DMS53 treated with DMSO at 0.1 percent for 48 hours (cell line): ENCODE data around the gene TRMT11.
A peak's percentile ranks its signal among the peaks of the same experiment; 100 is the strongest.
"Not testable (repeated sequence)": the region's sequence is repeated elsewhere in the genome, so short reads cannot be mapped to it uniquely, and the experiment has no call there.

Source experiments
- DNase-seq: peaks from one replicate; lab custom pipeline; 2025; ENCODE audit not compliant: unreplicated experiment; lab: John Stamatoyannopoulos, UW

TRMT11 gene

GRCh38 chr6:125956506-125957390 lies 29.6 kb upstream of the TRMT11 start, which contains the start of gene HINT3:
Gene HINT3 (plus strand): TSS chr6:125956770. CDS start chr6:125956978, 208 bp downstream.
- peak; percentile 84 for DNase-seq

DNA sequence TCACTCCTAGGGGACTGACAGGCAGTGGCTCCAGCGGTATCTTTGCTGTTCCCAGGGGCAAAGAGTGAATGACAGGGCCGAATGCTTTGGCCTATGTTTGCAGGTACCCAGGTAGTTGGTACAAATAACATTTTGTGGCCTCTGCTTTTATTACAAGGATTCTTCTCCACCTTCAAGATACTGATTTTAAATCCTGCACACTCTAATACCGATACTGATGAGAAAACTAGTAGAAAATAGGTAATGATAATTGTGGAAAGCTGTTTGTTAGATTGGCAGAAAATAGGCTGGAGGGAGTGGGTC lies 29.0 kb upstream of the TRMT11 start:
- DNase-seq = no peak

- no peak for DNase-seq
These were observed 28.5 kb upstream of the TRMT11 start for GRCh38 chr6:125957845-125958244.

DNA sequence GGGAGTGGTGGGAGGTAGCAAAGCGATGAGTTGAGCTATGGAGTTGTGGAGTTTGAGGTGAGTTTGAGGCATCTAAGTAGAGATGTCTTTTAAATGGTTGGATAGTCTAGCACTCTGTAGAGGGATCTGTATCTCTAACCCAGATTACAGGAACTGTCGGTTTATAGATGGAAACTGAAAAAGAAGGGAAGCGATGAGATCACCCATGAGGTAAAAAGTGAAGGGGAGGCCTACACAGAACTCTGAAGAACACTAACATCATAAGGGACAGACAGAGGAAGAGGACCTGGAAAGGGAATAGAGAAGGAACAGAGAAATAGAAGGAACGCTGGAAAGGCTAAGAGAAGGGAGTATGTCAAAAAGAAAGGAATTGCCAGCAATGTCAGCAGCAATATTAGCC lies 27.3 kb upstream of the TRMT11 start:
- DNase-seq = no peak

DNA sequence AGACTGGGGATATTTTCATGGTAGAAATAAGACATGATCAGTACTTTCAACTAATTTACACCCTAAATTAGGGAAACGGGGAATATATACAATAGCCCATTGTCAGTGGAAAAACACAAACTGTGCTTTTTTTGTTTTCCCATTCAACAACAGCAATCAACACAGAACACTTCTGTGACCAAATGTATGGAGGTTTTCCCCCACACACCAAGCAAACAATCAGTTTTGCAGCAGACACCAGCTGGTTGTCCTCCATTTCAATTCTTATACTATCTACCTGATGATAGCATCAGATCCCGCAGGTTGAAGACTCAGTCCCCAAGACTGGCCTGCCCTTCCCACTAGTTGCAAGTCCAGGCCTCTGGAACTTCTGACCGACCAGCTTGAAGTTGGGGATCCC lies 25.2 kb upstream of the TRMT11 start:
- DNase-seq = no peak

DNA sequence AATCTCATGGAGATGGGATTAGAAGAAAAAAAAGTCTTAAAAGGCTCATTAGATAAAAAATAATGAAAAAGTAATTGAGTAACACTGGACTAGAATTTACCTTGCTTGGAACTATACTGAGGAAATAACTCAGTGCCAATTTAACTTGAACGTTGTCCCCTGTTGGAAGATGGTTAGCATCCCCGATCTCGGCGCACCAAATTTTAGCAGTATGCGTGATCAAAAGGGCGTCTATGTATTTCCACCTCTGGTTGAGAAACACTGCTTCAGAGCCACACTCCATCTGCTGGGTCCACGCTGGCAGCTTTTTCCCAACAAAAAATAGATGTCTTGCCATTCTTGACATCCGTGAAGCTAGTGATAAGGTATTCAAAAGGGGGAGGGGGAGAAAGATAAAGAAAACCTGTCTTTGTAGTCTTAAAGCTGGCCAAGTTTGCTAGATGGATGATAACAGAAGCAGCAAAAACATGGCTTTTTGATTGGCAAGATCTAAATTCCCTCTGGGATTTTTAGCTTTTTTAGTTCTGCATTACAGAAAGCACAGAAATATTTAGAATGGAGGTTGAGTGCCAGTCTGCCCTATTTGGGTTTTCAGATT lies 23.3 kb upstream of the TRMT11 start:
- no peak for DNase-seq

GRCh38 chr6:125963817-125964216 lies 22.5 kb upstream of the TRMT11 start:
- DNase-seq = no peak

DNA sequence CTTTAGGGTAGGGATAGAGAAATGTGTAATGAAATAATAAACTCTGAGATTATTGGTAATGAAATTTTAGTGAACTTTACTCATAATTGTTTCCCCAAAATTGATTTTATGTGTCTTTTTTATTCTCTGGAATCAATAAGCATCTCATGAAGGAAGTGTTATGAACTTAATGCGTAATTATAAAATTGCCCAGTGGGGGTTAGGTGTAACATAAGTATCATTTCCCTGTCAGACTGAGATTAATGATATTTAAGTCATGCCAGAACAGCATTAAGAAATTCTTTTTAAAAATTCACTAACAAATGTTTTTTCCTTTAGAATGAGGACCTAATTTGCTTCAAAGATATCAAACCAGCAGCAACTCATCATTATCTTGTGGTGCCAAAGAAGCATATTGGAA lies 19.8 kb upstream of the TRMT11 start:
- no peak for DNase-seq

GRCh38 chr6:125968493-125968892 lies 17.8 kb upstream of the TRMT11 start:
- no peak for DNase-seq

DNA sequence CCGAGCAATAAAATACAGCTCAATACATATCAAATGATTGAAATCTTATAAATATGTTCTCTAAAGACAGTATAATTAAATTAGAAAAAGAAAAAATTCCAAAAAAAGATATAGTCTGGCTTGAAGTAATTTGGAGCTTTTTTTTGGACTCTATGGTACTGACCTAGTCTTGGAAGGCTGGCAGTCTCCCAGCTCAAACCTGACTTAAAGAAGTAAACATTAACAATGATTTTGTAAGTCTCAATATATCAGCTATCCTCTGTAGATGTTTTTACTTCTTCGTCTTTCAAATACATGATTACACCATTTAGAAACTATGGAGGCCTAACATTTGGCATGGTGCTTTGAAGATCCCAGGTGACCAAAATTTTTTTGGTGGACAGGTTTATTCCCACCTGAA lies 15.6 kb upstream of the TRMT11 start:
- DNase-seq = no peak

DNA sequence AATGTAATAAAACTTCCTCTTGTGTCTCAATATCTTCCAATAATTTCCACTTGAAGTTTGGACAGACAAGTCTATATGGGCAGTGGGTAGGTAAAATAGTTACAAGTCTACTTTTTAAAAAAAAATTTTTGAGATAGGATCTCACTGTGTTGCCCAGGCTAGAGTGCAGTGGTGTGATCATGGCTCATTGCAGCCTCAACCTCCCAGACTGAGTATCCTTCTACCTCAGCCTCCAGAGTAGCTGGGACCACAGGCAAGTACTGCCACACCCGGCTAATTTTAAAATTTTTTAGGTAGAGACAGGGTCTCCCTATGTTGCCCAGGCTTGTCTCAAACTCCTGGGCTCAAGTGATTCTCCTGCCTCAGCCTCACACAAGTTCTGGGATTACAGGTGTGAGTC lies 13.9 kb upstream of the TRMT11 start:
- not testable (repeated sequence) for DNase-seq

DNA sequence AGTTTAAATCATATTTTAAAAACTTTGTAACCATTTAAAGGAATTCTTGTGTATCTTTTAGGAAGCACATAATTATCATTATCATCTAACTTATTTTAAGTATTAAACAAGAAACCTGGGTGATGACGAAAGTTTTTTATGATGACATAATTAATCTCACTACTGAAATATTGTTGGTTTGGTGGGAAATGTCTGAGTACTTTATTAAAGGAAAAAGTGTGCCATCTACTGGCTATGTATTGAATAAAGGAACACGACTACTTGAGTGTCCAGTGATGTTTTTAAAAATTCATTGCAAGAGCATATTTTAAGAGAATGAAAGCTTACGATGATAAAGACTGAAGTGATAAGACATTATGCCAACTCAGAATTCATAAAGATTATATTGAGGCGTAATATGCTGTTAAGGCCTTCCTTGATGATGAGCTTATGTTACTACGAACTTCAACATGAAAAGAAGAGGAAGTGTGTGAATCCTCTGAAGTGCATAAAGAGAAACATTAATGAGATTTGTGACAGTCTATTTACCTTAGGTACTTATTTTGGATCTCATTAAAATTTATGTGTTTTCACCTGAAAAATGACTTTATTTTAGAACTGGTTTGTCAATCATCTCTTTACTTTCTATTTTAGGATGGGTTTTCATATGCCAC lies 12.0 kb upstream of the TRMT11 start:
- peak; percentile 12 for DNase-seq

DNA sequence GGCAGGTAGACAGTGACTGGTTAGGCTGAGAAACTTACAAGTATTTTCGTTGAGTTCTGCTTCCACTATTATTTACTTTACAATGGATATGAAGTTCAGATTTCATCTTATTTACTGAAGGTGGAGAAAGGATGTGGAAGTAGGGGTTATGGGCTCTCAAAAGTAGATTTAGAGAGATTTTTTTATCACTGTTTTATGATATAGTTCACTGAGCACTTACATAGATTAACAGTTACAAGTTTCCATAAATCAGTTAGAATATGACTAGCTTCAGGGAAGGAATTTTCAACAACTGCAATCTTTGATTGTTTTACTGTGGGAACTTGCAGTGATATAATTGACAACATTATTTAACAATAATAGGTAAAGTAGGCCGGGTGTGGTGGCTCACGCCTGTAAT lies 7.2 kb upstream of the TRMT11 start:
- no peak for DNase-seq

DNA sequence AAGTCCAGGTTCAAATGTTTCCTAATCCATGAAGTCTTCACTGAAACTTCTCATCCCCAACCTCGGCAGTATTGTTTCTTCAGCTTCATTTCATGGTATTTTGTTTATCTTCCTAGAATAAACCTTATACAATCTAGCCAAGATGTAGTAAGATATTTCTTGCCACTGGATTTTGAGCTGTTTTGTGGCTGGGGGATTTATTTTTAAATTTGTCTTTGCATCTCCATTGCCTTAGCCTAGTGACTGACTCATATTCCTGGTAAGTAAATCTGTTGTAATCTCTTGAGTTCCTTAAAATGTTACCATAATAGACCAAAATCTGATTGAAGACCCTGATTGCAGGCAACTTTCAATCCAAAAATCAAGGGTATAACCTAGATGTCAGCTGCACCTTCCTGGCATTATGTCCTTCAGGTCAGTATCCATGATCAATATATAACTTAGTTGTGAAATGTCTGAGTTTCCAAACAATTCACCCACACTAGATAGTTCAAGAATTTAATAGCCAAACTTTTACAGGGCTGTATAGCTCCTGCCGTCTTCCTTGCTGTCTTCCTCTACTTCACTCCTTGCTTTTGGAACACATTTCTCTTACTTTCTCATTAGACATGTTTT lies 4.7 kb upstream of the TRMT11 start:
- DNase-seq = no peak

DNA sequence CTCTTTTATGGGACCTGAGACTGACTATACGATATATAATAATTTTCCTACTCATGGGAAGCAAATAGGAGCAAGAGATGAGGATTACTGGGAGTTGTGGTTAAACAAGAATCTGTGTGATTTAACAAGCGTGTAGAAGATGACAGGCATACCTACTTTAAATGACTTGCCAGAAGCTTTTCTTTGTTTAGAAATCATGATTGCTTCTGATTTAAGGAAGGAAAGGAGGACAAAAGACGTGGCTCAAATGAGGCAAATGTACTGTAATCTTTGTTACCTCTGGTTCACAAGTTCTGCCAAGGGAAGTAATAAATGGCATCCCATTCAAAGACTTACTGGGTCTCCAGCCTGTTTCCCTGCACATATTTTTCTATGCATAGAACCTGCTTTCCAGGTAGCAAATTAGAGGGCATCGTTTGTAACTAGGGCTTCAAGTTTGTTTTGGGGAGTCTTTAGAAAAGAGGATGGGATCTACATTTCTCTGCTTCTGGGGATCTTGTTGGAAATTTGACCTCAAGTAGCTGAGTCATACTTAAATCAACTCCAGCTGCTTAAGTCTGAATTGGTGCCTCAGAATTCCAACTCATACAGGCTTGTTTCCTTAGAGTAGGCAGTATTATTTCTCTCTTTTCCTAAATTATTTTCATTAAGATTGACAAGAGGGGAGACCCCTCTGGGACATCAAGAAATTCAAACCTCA lies 2.9 kb upstream of the TRMT11 start:
- DNase-seq = no peak

DNA sequence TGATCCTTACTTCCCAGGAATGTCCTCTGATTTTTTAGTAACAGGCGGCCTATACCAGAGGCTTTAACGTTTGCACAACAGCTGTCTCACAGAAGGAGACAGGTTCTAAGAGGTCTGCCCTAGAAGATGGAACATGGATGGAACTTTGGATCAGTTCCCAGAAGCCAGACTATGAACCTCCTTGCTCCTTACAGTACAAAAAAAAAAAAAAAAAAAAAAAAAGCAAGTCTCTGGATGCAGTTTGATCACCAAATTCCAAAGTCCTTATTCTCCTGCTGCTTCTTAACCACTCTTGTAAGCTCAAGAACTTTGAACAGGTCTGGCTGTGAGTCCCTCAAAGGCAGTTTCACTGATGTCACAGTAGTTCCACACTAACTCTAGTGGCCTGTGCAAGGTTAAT lies 2.0 kb upstream of the TRMT11 start:
- DNase-seq = no peak

GRCh38 chr6:125985522-125985921 lies 818 bp upstream of the TRMT11 start:
- DNase-seq = no peak

DNA sequence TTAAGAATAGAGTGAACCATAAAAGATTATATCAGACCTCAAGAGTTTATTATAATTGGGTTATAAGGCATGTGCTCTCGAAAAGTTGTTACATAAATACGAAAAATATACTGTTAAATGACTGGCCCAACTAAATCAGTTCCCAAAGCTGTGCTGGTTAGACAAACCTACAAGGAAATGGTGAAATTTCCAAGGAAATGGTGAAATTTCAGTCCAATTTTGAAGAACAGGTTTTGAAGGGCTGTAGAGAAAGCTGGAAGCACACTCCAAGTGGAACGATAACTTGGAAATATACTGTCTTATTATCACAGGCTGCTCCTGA lies 400 bp upstream of the TRMT11 start:
- no peak for DNase-seq

GRCh38 chr6:125987026-125987617 lies 782 bp downstream of the TRMT11 start:
- DNase-seq = no peak

GRCh38 chr6:125988280-125988679 lies 1.9 kb downstream of the TRMT11 start:
- DNase-seq = no peak

DNA sequence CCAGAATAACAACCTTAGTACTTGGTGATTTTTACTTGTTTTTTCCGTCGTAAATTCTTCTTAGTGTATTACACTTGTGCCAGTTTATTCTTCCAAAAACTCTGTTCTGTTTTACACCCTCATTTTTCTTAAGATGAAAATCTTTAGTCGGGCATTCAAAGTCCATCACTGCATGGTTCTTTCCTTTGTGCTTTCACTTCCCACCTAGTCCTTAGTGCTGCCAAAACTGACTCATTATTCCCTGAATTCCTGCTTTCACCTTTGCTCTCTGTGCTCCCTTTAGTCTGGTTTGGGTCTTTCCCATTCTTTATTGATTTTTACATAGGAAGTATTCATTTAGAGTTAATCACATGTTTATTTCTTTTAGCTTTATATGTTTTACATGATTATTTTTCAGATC lies 3.3 kb downstream of the TRMT11 start:
- no peak for DNase-seq
